ENCODE data around the gene TANK. TPM values are rescaled to one million over a fixed set of nuclear protein-coding genes. Genes with fewer than 3 reads are reported as not detected.

The TANK gene
- total and polyA plus RNA-seq, 2 of the 13 experiments (the other 11 are each of a cell fraction or from before 2014, with no cell fraction given) = 66.9 to 96.1 TPM

DNA sequence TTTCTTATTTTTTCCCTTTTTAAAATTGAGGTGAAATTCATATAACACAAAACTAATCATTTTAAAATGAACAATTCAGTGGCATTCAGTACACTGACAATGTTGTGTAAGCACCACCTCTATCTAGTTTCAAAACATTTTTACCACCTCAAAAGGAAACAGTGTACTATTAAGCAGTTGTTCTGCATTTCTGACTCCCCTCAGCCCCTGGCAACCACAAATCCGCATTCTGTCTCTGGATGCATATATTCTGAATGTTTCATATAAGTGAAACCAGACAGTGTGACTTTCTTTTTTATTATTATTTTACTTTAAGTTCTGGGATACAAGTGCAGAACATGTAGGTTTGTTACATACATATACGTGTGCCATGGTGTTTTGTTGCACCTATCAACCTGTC lies 19.2 kb upstream of the TANK start:
- Histone ChIP-seq H3K36me3 (replicated peaks in 1 of 2; ENCODE audit: control insufficient read depth in 1 of 2, insufficient read depth in 2 of 2, low read length in 2 of 2) (no peaks in the 10 kb centered on the region), H3K4me1 (ENCODE audit: insufficient read depth, low read length) (peaks cover 4% of the 10 kb centered on the region; the same call in 1 of the 2 replicates), H3K4me2 (ENCODE audit: low read depth, low read length) (no peak overlapping the region), H3K79me2 (ENCODE audit: insufficient read depth, low read length) (no peaks in the 10 kb centered on the region), H3K9me3 (ENCODE audit: low read length) (no peaks in the 10 kb centered on the region), H3K4me3 (replicated peaks in 1 of 3; ENCODE audit: insufficient read depth in 1 of 3, low read depth in 2 of 3, low read length in 3 of 3) (no peak overlapping the region), H3K9ac (ENCODE audit: insufficient read depth, low read depth, low read length) (no peak overlapping the region), H4K20me1 (ENCODE audit: insufficient read depth, low read length) (no peaks in the 10 kb centered on the region), H2AFZ (ENCODE audit: low read length) (no peak overlapping the region), H3K27me3 (ENCODE audit: control insufficient read depth in 1 of 2, insufficient read depth in 2 of 2, low read length in 2 of 2) (no peaks in the 10 kb centered on the region), H3K27ac (ENCODE audit: extremely low read length, insufficient read depth, low read length) (no peak overlapping the region)
- TF ChIP-seq, protein P1, sequence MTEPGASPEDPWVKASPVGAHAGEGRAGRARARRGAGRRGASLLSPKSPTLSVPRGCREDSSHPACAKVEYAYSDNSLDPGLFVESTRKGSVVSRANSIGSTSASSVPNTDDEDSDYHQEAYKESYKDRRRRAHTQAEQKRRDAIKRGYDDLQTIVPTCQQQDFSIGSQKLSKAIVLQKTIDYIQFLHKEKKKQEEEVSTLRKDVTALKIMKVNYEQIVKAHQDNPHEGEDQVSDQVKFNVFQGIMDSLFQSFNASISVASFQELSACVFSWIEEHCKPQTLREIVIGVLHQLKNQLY (CRISPR knock-in tag; IDR thresholded peaks at IDR 0.05) = no peak
- TF ChIP-seq HMG20A (CRISPR knock-in tag; IDR thresholded peaks at IDR 0.05; ENCODE audit: borderline replicate concordance) (no peak), ZNF577 (CRISPR knock-in tag; IDR thresholded peaks at IDR 0.05; ENCODE audit: borderline replicate concordance, low read depth) (no peak), POLR2G (IDR thresholded peaks at IDR 0.05; ENCODE audit: low read depth, low read length) (no peak), ZFP37 (CRISPR knock-in tag; IDR thresholded peaks at IDR 0.05; ENCODE audit: borderline replicate concordance) (no peak), ZBTB7A (CRISPR knock-in tag; IDR thresholded peaks at IDR 0.05) (no peak), ZNF121 (CRISPR knock-in tag; IDR thresholded peaks at IDR 0.05) (no peak), TCF7 (IDR thresholded peaks at IDR 0.05; ENCODE audit: low read depth) (no peak), HIC2 (CRISPR knock-in tag; IDR thresholded peaks at IDR 0.05; ENCODE audit: low read depth) (no peak), POGZ (CRISPR knock-in tag; IDR thresholded peaks at IDR 0.05) (no peak), ZNF629 (CRISPR knock-in tag; conservative IDR thresholded peaks at IDR 0.05) (no peak), ZNF282 (IDR thresholded peaks at IDR 0.05; ENCODE audit: partially characterized antibody) (no peak), NR2F6 (IDR thresholded peaks at IDR 0.05) (no peak), NR2F6 (CRISPR knock-in tag; IDR thresholded peaks at IDR 0.05) (no peak), ZKSCAN1 (IDR thresholded peaks at IDR 0.05; ENCODE audit: low read length) (no peak), KDM1A (CRISPR knock-in tag; IDR thresholded peaks at IDR 0.05) (no peak), ZNF7 (CRISPR knock-in tag; IDR thresholded peaks at IDR 0.05) (no peak)
- TF ChIP-seq, protein P2, sequence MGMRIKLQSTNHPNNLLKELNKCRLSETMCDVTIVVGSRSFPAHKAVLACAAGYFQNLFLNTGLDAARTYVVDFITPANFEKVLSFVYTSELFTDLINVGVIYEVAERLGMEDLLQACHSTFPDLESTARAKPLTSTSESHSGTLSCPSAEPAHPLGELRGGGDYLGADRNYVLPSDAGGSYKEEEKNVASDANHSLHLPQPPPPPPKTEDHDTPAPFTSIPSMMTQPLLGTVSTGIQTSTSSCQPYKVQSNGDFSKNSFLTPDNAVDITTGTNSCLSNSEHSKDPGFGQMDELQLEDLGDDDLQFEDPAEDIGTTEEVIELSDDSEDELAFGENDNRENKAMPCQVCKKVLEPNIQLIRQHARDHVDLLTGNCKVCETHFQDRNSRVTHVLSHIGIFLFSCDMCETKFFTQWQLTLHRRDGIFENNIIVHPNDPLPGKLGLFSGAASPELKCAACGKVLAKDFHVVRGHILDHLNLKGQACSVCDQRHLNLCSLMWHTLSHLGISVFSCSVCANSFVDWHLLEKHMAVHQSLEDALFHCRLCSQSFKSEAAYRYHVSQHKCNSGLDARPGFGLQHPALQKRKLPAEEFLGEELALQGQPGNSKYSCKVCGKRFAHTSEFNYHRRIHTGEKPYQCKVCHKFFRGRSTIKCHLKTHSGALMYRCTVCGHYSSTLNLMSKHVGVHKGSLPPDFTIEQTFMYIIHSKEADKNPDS (CRISPR knock-in tag; IDR thresholded peaks at IDR 0.05) = no peak
- TF ChIP-seq, protein P3, sequence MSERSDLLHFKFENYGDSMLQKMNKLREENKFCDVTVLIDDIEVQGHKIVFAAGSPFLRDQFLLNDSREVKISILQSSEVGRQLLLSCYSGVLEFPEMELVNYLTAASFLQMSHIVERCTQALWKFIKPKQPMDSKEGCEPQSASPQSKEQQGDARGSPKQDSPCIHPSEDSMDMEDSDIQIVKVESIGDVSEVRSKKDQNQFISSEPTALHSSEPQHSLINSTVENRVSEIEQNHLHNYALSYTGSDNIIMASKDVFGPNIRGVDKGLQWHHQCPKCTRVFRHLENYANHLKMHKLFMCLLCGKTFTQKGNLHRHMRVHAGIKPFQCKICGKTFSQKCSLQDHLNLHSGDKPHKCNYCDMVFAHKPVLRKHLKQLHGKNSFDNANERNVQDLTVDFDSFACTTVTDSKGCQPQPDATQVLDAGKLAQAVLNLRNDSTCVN (CRISPR knock-in tag; IDR thresholded peaks at IDR 0.05; ENCODE audit: borderline replicate concordance) = no peak
- TF ChIP-seq, protein P4, sequence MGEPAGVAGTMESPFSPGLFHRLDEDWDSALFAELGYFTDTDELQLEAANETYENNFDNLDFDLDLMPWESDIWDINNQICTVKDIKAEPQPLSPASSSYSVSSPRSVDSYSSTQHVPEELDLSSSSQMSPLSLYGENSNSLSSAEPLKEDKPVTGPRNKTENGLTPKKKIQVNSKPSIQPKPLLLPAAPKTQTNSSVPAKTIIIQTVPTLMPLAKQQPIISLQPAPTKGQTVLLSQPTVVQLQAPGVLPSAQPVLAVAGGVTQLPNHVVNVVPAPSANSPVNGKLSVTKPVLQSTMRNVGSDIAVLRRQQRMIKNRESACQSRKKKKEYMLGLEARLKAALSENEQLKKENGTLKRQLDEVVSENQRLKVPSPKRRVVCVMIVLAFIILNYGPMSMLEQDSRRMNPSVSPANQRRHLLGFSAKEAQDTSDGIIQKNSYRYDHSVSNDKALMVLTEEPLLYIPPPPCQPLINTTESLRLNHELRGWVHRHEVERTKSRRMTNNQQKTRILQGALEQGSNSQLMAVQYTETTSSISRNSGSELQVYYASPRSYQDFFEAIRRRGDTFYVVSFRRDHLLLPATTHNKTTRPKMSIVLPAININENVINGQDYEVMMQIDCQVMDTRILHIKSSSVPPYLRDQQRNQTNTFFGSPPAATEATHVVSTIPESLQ (CRISPR knock-in tag; conservative IDR thresholded peaks at IDR 0.05) = no peak
- 61% methylated on average over 2 of the region's 2 CpGs for WGBS (ENCODE audit: low lambda C conversion rate)
- DNase-seq (ENCODE audit: low spot score) (no peak), FAIRE-seq (no peak), ATAC-seq (no peak)
- BruUV-seq (replicated peaks) = no TSS peak
- CTCF ChIA-PET (ENCODE audit: low intra/inter-chr PET ratio, low total read pairs) = no interaction called here
- in situ Hi-C loops (cut with HindIII; ENCODE audit: extremely low pct_ligation_motif_present, low pct_unique_long_range_greater_than_20kb) = no loop called here
- intact Hi-C loops (cut with micrococcal nuclease; ENCODE audit: unreplicated experiment) = no loop called here
- POLR2A ChIA-PET = no interaction called here

Data from HepG2 (cell line).